Ascending aorta (tissue), 2 donors: ENCODE data around the gene HSPA2. TPM values are rescaled to one million over a fixed set of nuclear protein-coding genes. Genes with fewer than 3 reads are reported as not detected.

ENCODE experiments used
- DNase-seq, 2 donors: peaks; one replicate each; pipeline ENCODE4 v3.0.0-alpha.2; 2019; ENCODE audit warnings: low spot score in 2 of 2
- H3K27ac ChIP-seq, 2 donors: fragments of 200-600 bp; sonication (generic); one replicate each; pipeline ENCODE4 v1.5.1; 2016 to 2017; ENCODE audit warnings: mild to moderate bottlenecking in 1 of 2
- H3K27me3 ChIP-seq: fragments of 200-600 bp; sonication (generic); one replicate; pipeline ENCODE4 v1.5.1; 2017
- H3K36me3 ChIP-seq, 2 donors: fragments of 200-600 bp; sonication (generic); one replicate each; pipeline ENCODE4 v1.5.1; 2016
- H3K4me1 ChIP-seq, 2 donors: fragments of 200-600 bp; sonication (generic); one replicate each; pipeline ENCODE4 v1.5.1; 2016 to 2017; ENCODE audit warnings: mild to moderate bottlenecking in 1 of 2
- H3K4me3 ChIP-seq, 2 donors: fragments of 200-600 bp; sonication (generic); one replicate each; pipeline ENCODE4 v1.5.1; 2016 to 2017; ENCODE audit warnings: mild to moderate bottlenecking in 1 of 2
- H3K9me3 ChIP-seq, 2 donors: fragments of 200-600 bp; sonication (generic); one replicate each; pipeline ENCODE4 v1.5.1; 2016
- CTCF ChIP-seq, 3 experiments: fragments of 200-600 bp in 2 of 3; fragments of 450-650 bp in 1 of 3; sonication (generic) in 2 of 3; IDR thresholded peaks; one replicate each; pipeline ENCODE4 v1.5.1; 2016 to 2019; ENCODE audit warnings: antibody characterized with exemption in 3 of 3, mild to moderate bottlenecking in 1 of 3, moderate library complexity in 1 of 3
- intact Hi-C: fragments of 100-400 bp; cut with DNase I; formaldehyde crosslinking; loops from one replicate; pipeline ENCODE4 v1.15.1; 2023
- total RNA-seq: library from RNA; depleted of rRNA; stranded (reverse); fragments of >200 nt; gene quantifications from one replicate; pipeline ENCODE4 v1.1.0, GENCODE V29; 2016

Gene HSPA2
- total RNA-seq, 1 donor from 2014 or later, result 22.9 TPM

- H3K4me3 ChIP-seq, result no peak overlapping the region
- no peak overlapping the region for H3K27ac ChIP-seq
- DNase-seq, result no peak
- no peaks in the 10 kb centered on the region for H3K9me3 ChIP-seq
- no peak for TF ChIP-seq CTCF (IDR thresholded peaks at IDR 0.05)
- peaks cover 0 to 5% of the 10 kb centered on the region in 2 donors for H3K4me1 ChIP-seq
- peaks cover 12 to 19% of the 10 kb centered on the region in 2 donors for H3K36me3 ChIP-seq
- H3K27me3 ChIP-seq, result no peaks in the 10 kb centered on the region
- intact Hi-C loops, result no loop called here
Observed at GRCh38 chr14:64518229-64518628, 22.3 kb upstream of the HSPA2 start.

GRCh38 chr14:64520699-64521098, 19.8 kb upstream of the HSPA2 start:
- Histone ChIP-seq H3K27me3 (no peaks in the 10 kb centered on the region), H3K36me3 (peaks cover 15 to 21% of the 10 kb centered on the region in 2 donors), H3K4me1 (no peaks in the 10 kb centered on the region), H3K9me3 (no peaks in the 10 kb centered on the region), H3K27ac (no peak overlapping the region), H3K4me3 (no peak overlapping the region)
- no peak for TF ChIP-seq CTCF (IDR thresholded peaks at IDR 0.05)
- DNase-seq, result no peak
- intact Hi-C loops, result no loop called here

GRCh38 chr14:64522591-64523355, 17.8 kb upstream of the HSPA2 start:
- Histone ChIP-seq H3K4me3 (no peak overlapping the region), H3K27ac (no peak overlapping the region), H3K4me1 (no peaks in the 10 kb centered on the region), H3K27me3 (no peaks in the 10 kb centered on the region), H3K36me3 (peaks cover 18 to 26% of the 10 kb centered on the region in 2 donors), H3K9me3 (no peaks in the 10 kb centered on the region)
- no peak for DNase-seq
- TF ChIP-seq CTCF (IDR thresholded peaks at IDR 0.05), result no peak
- intact Hi-C loops, result no loop called here

- no peak for TF ChIP-seq CTCF (IDR thresholded peaks at IDR 0.05)
- Histone ChIP-seq H3K27ac (no peak overlapping the region), H3K4me1 (no peaks in the 10 kb centered on the region), H3K27me3 (no peaks in the 10 kb centered on the region), H3K36me3 (peaks cover 23 to 26% of the 10 kb centered on the region in 2 donors), H3K9me3 (no peaks in the 10 kb centered on the region), H3K4me3 (no peak overlapping the region)
- intact Hi-C loops, result no loop called here
- no peak for DNase-seq
Observed at GRCh38 chr14:64525354-64525753, 15.2 kb upstream of the HSPA2 start.

- no peak for TF ChIP-seq CTCF (IDR thresholded peaks at IDR 0.05)
- intact Hi-C loops, result no loop called here
- no peak overlapping the region for H3K4me3 ChIP-seq
- no peak overlapping the region for H3K27ac ChIP-seq
- H3K9me3 ChIP-seq, result no peaks in the 10 kb centered on the region
- no peaks in the 10 kb centered on the region for H3K4me1 ChIP-seq
- DNase-seq, result no peak
- H3K27me3 ChIP-seq, result no peaks in the 10 kb centered on the region
- peaks cover 0 to 8% of the 10 kb centered on the region in 2 donors for H3K36me3 ChIP-seq
Observed at GRCh38 chr14:64531567-64531966, 9.0 kb upstream of the HSPA2 start.
